SH-SY5Y (cell line): ENCODE results near the gene MXD1.

ENCODE experiments used
- GATA2 ChIP-seq: IDR thresholded peaks from 2 replicates; pipeline ENCODE4 v1.6.1; 2011; ENCODE audit warnings: mild to moderate bottlenecking, low read depth, low read length
- GATA3 ChIP-seq: IDR thresholded peaks from 2 replicates; pipeline ENCODE4 v1.6.1; 2011; ENCODE audit warnings: low read depth, mild to moderate bottlenecking, low read length, moderate library complexity

Gene MXD1

GRCh38 chr2:69944756-69945155, 29.8 kb downstream of the MXD1 start:
- TF ChIP-seq GATA2 = no peak
- TF ChIP-seq GATA3 = no peak

GRCh38 chr2:69945441-69945840, 30.5 kb downstream of the MXD1 start:
- no peak for TF ChIP-seq GATA3
- no peak for TF ChIP-seq GATA2

GRCh38 chr2:69945941-69946340, 31.0 kb downstream of the MXD1 start:
- TF ChIP-seq GATA2 = no peak
- TF ChIP-seq GATA3 = no peak

- TF ChIP-seq GATA2 = no peak
These were observed 31.7 kb downstream of the MXD1 start for GRCh38 chr2:69946351-69947324.

GRCh38 chr2:69947325-69947931, 32.5 kb downstream of the MXD1 start:
- no peak for TF ChIP-seq GATA2
- TF ChIP-seq GATA3 = no peak

- TF ChIP-seq GATA3 = no peak
- no peak for TF ChIP-seq GATA2
These were observed 33.4 kb downstream of the MXD1 start for GRCh38 chr2:69948032-69948962.

- TF ChIP-seq GATA2 = no peak
- no peak for TF ChIP-seq GATA3
These were observed 34.2 kb downstream of the MXD1 start for GRCh38 chr2:69948963-69949645.

GRCh38 chr2:69950241-69950640, 35.3 kb downstream of the MXD1 start:
- TF ChIP-seq GATA2 (no peak), GATA3 (no peak)

- TF ChIP-seq GATA3 (no peak), GATA2 (no peak)
These were observed 37.6 kb downstream of the MXD1 start for GRCh38 chr2:69952336-69953115.

- no peak for TF ChIP-seq GATA2
- no peak for TF ChIP-seq GATA3
These were observed 39.2 kb downstream of the MXD1 start for GRCh38 chr2:69954084-69954483.

GRCh38 chr2:69955029-69955428, 40.1 kb downstream of the MXD1 start:
- TF ChIP-seq GATA3 (no peak), GATA2 (no peak)

- TF ChIP-seq GATA2 = no peak
- TF ChIP-seq GATA3 = no peak
These were observed 41.6 kb downstream of the MXD1 start for GRCh38 chr2:69956475-69956979.

- TF ChIP-seq GATA2 = no peak
- TF ChIP-seq GATA3 = no peak
These were observed 43.1 kb downstream of the MXD1 start for GRCh38 chr2:69957965-69958364.
